Nephron progenitor cell (in vitro differentiated cells): Measurements from ENCODE around the gene PADI3.
"Not testable (repeated sequence)": the region's sequence is repeated elsewhere in the genome, so short reads cannot be mapped to it uniquely, and the experiment has no call there.

Source experiments
- DNase-seq: peaks from one replicate; pipeline ENCODE4 v3.0.0; 2021
- H3K27ac Mint-ChIP-seq: 2 replicates; pipeline ENCODE4 v1.8.0; 2021; ENCODE audit warnings: mild to moderate bottlenecking, moderate library complexity, mixed read lengths
- H3K27me3 Mint-ChIP-seq: 2 replicates; pipeline ENCODE4 v1.8.0; 2021; ENCODE audit warnings: mild to moderate bottlenecking, low read depth, mixed read lengths; ENCODE audit not compliant: poor library complexity
- H3K36me3 Mint-ChIP-seq: 2 replicates; pipeline ENCODE4 v1.8.0; 2021; ENCODE audit warnings: low read depth, mixed read lengths
- H3K4me1 Mint-ChIP-seq: 2 replicates; pipeline ENCODE4 v1.8.0; 2021; ENCODE audit warnings: mixed read lengths
- H3K4me3 Mint-ChIP-seq: 2 replicates; pipeline ENCODE4 v1.8.0; 2021; ENCODE audit warnings: mild to moderate bottlenecking, moderate library complexity, mixed read lengths
- H3K9me3 Mint-ChIP-seq: 2 replicates; pipeline ENCODE4 v1.8.0; 2021; ENCODE audit warnings: mild to moderate bottlenecking, moderate library complexity, mixed read lengths
- CTCF ChIP-seq: fragments of 200-600 bp; sonication (generic); IDR thresholded peaks from 2 replicates; pipeline ENCODE4 v1.5.0; 2021; ENCODE audit warnings: antibody characterized with exemption

Gene PADI3

GRCh38 chr1:17318262-17318661, 69.4 kb downstream of the PADI3 start:
- DNase-seq: no peak
- no peak overlapping the region for H3K4me3 Mint-ChIP-seq
- peaks cover 4% of the 10 kb centered on the region for H3K4me1 Mint-ChIP-seq
- H3K36me3 Mint-ChIP-seq: no peaks in the 10 kb centered on the region
- H3K27ac Mint-ChIP-seq: no peak overlapping the region
- H3K27me3 Mint-ChIP-seq: peaks cover 29% of the 10 kb centered on the region
- TF ChIP-seq CTCF: no peak
- H3K9me3 Mint-ChIP-seq: peaks cover 12% of the 10 kb centered on the region

GRCh38 chr1:17319561-17320350, 70.9 kb downstream of the PADI3 start:
- H3K4me1 Mint-ChIP-seq: peaks cover 4% of the 10 kb centered on the region
- no peaks in the 10 kb centered on the region for H3K36me3 Mint-ChIP-seq
- peaks cover 21% of the 10 kb centered on the region for H3K27me3 Mint-ChIP-seq
- H3K27ac Mint-ChIP-seq: no peak overlapping the region
- DNase-seq: no peak
- H3K9me3 Mint-ChIP-seq: peaks cover 15% of the 10 kb centered on the region
- no peak for TF ChIP-seq CTCF
- H3K4me3 Mint-ChIP-seq: no peak overlapping the region

GRCh38 chr1:17321857-17322390, 73.0 kb downstream of the PADI3 start:
- Mint-ChIP-seq H3K9me3 (peaks cover 18% of the 10 kb centered on the region), H3K27me3 (peaks cover 20% of the 10 kb centered on the region), H3K4me1 (peaks cover 17% of the 10 kb centered on the region)
- H3K36me3 Mint-ChIP-seq, H3K27ac Mint-ChIP-seq, DNase-seq, H3K4me3 Mint-ChIP-seq: not testable (repeated sequence)

GRCh38 chr1:17328855-17329254, 80.0 kb downstream of the PADI3 start:
- Mint-ChIP-seq H3K27ac (no peak overlapping the region), H3K36me3 (peaks cover 5% of the 10 kb centered on the region), H3K4me3 (no peak overlapping the region), H3K9me3 (peaks cover 25% of the 10 kb centered on the region), H3K4me1 (peaks cover 20% of the 10 kb centered on the region), H3K27me3 (peaks cover 30% of the 10 kb centered on the region)
- no peak for TF ChIP-seq CTCF
- no peak for DNase-seq

- Mint-ChIP-seq H3K27ac (no peak overlapping the region), H3K4me1 (peaks cover 20% of the 10 kb centered on the region), H3K4me3 (no peak overlapping the region), H3K36me3 (peaks cover 5% of the 10 kb centered on the region), H3K9me3 (peaks cover 23% of the 10 kb centered on the region), H3K27me3 (peaks cover 31% of the 10 kb centered on the region)
- no peak for DNase-seq
- TF ChIP-seq CTCF: no peak
These were observed 80.7 kb downstream of the PADI3 start for GRCh38 chr1:17329610-17330009.

GRCh38 chr1:17330856-17331255, 82.0 kb downstream of the PADI3 start:
- Mint-ChIP-seq H3K36me3 (no peaks in the 10 kb centered on the region), H3K4me3 (no peak overlapping the region), H3K9me3 (peaks cover 19% of the 10 kb centered on the region), H3K27me3 (peaks cover 29% of the 10 kb centered on the region), H3K4me1 (peaks cover 17% of the 10 kb centered on the region), H3K27ac (no peak overlapping the region)
- DNase-seq: no peak
- no peak for TF ChIP-seq CTCF
